ENCODE results near the gene DPP4. TPM values are rescaled to one million over a fixed set of nuclear protein-coding genes. Genes with fewer than 3 reads are reported as not detected.
"Not testable (repeated sequence)": the region's sequence is repeated elsewhere in the genome, so short reads cannot be mapped to it uniquely, and the experiment has no call there.

DPP4 gene
- total RNA-seq, 1 experiment from 2014 or later, result 27.6 TPM

GRCh38 chr2:161955211-161955610 lies 118.8 kb downstream of the DPP4 start:
- no peak overlapping the region for H3K27ac Mint-ChIP-seq (ENCODE audit: unreplicated experiment)
- CTCF ChIA-PET, result no interaction called here
- no peaks in the 10 kb centered on the region for H3K36me3 Mint-ChIP-seq (ENCODE audit: insufficient read depth, unreplicated experiment)
- no peaks in the 10 kb centered on the region for H3K9me3 Mint-ChIP-seq (ENCODE audit: low read depth, unreplicated experiment)
- no peak overlapping the region for H3K4me3 Mint-ChIP-seq (ENCODE audit: low read depth, unreplicated experiment)
- no peak for DNase-seq
- no peaks in the 10 kb centered on the region for H3K4me1 Mint-ChIP-seq (ENCODE audit: low read depth, unreplicated experiment)
- BruUV-seq (replicated peaks), result no TSS peak
- TF ChIP-seq CTCF (IDR thresholded peaks at IDR 0.05; ENCODE audit: unreplicated experiment), result no peak
- H3K27me3 Mint-ChIP-seq (ENCODE audit: unreplicated experiment), result no peaks in the 10 kb centered on the region
- intact Hi-C loops (cut with micrococcal nuclease; ENCODE audit: unreplicated experiment), result no loop called here

GRCh38 chr2:161954103-161954502 lies 119.9 kb downstream of the DPP4 start:
- no peaks in the 10 kb centered on the region for H3K27me3 Mint-ChIP-seq (ENCODE audit: unreplicated experiment)
- no peaks in the 10 kb centered on the region for H3K9me3 Mint-ChIP-seq (ENCODE audit: low read depth, unreplicated experiment)
- no peaks in the 10 kb centered on the region for H3K4me1 Mint-ChIP-seq (ENCODE audit: low read depth, unreplicated experiment)
- intact Hi-C loops (cut with micrococcal nuclease; ENCODE audit: unreplicated experiment), result no loop called here
- no peak for TF ChIP-seq CTCF (IDR thresholded peaks at IDR 0.05; ENCODE audit: unreplicated experiment)
- DNase-seq, result no peak
- no peak overlapping the region for H3K27ac Mint-ChIP-seq (ENCODE audit: unreplicated experiment)
- BruUV-seq (replicated peaks), result no TSS peak
- H3K4me3 Mint-ChIP-seq (ENCODE audit: low read depth, unreplicated experiment), result no peak overlapping the region
- CTCF ChIA-PET, result no interaction called here
- no peaks in the 10 kb centered on the region for H3K36me3 Mint-ChIP-seq (ENCODE audit: insufficient read depth, unreplicated experiment)

- BruUV-seq (replicated peaks); H3K27me3 Mint-ChIP-seq (ENCODE audit: unreplicated experiment); H3K9me3 Mint-ChIP-seq (ENCODE audit: low read depth, unreplicated experiment); H3K4me1 Mint-ChIP-seq (ENCODE audit: low read depth, unreplicated experiment); H3K4me3 Mint-ChIP-seq (ENCODE audit: low read depth, unreplicated experiment); H3K27ac Mint-ChIP-seq (ENCODE audit: unreplicated experiment); CTCF ChIA-PET; intact Hi-C loops (cut with micrococcal nuclease; ENCODE audit: unreplicated experiment); H3K36me3 Mint-ChIP-seq (ENCODE audit: insufficient read depth, unreplicated experiment); DNase-seq: not testable (repeated sequence)
These were observed 120.6 kb downstream of the DPP4 start for GRCh38 chr2:161953367-161953766.

- CTCF ChIA-PET, result no interaction called here
These were observed 121.2 kb downstream of the DPP4 start for GRCh38 chr2:161952783-161953191.

More at GRCh38 chr2:161952783-161953191, 121.2 kb downstream of the DPP4 start:
- no peaks in the 10 kb centered on the region for H3K36me3 Mint-ChIP-seq (ENCODE audit: insufficient read depth, unreplicated experiment)
- intact Hi-C loops (cut with micrococcal nuclease; ENCODE audit: unreplicated experiment), result no loop called here
- TF ChIP-seq CTCF (IDR thresholded peaks at IDR 0.05; ENCODE audit: unreplicated experiment), result no peak
- H3K9me3 Mint-ChIP-seq (ENCODE audit: low read depth, unreplicated experiment), result no peaks in the 10 kb centered on the region
- no peak overlapping the region for H3K4me3 Mint-ChIP-seq (ENCODE audit: low read depth, unreplicated experiment)
- no peak overlapping the region for H3K27ac Mint-ChIP-seq (ENCODE audit: unreplicated experiment)
- no peaks in the 10 kb centered on the region for H3K27me3 Mint-ChIP-seq (ENCODE audit: unreplicated experiment)
- H3K4me1 Mint-ChIP-seq (ENCODE audit: low read depth, unreplicated experiment), result no peaks in the 10 kb centered on the region
- BruUV-seq (replicated peaks), result no TSS peak
- no peak for DNase-seq
